Mononuclear cell (primary cell): ENCODE measurements around the gene EIF1. TPM values are rescaled to one million over a fixed set of nuclear protein-coding genes. Genes with fewer than 3 reads are reported as not detected.

Experiments
- H3K27me3 ChIP-seq: 2 replicates; pipeline ENCODE4 v1.6.0; 2011; ENCODE audit warnings: low read length, control low read depth; ENCODE audit not compliant: insufficient read depth
- H3K4me1 ChIP-seq: 2 replicates; pipeline ENCODE4 v1.5.1; 2011; ENCODE audit warnings: mild to moderate bottlenecking, low read length, control low read depth; ENCODE audit not compliant: insufficient read depth
- H3K4me3 ChIP-seq: 2 replicates; pipeline ENCODE4 v1.5.1; 2011; ENCODE audit warnings: mild to moderate bottlenecking, low read length, moderate library complexity
- H3K9me3 ChIP-seq: 2 replicates; pipeline ENCODE4 v1.5.1; 2011; ENCODE audit warnings: low read depth, mild to moderate bottlenecking, control low read depth, low read length
- total RNA-seq: library from RNA; depleted of rRNA; stranded (reverse); fragments of >200 nt; gene quantifications from one replicate; pipeline ENCODE4 v1.2.3, GENCODE V29; 2012

EIF1 gene
- total RNA-seq, 1 donor: 719 TPM

DNA sequence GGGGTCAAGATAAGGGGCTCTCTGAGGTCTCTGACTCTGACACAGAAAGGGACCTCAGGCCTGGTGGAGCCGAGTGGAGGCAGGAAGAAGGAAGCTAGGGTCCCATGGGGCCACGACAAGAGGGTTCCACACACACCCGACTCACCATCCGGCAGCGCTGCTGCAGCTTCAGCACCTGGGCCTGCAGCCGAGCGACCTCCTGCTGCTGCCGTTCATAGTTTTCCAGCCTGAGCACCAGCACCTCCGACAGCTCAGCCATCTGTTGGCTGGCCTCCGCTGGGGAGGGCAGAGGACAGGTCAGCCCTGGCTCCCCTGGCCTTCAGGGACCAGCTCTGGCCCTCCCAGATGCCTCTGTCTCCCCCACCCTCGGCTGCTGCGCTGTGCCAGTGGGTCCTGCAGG lies 39.4 kb downstream of the EIF1 start:
- Histone ChIP-seq H3K9me3 (no peaks in the 10 kb centered on the region), H3K4me1 (no peaks in the 10 kb centered on the region), H3K27me3 (peaks cover 15% of the 10 kb centered on the region), H3K4me3 (no peak overlapping the region)

DNA sequence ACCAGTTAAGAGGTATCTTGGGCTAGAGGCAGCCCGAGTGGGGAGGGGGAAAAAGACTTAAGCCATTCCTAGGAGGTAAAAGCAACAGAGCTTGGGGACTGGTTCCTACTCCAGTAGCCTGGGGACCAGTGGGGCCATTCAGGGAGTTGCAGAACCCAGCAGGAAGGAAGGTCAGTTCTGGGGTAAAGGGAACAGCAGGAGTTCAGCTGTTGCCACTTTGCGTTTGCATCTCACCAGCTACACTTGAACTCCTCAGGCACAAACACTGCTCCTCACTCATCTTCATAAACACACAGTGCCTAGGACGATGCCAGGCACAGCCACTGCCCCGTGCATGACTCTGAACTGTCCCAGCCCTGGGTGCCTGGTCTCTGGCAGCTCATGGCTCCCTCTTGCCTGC lies 41.8 kb downstream of the EIF1 start:
- H3K4me3 ChIP-seq: no peak overlapping the region
- peaks cover 10% of the 10 kb centered on the region for H3K4me1 ChIP-seq
- H3K27me3 ChIP-seq: peaks cover 30% of the 10 kb centered on the region
- no peaks in the 10 kb centered on the region for H3K9me3 ChIP-seq

- H3K4me1 ChIP-seq: peaks cover 10% of the 10 kb centered on the region
- peaks cover 40% of the 10 kb centered on the region for H3K27me3 ChIP-seq
- H3K4me3 ChIP-seq: no peak overlapping the region
Observed at GRCh38 chr17:41731836-41732235, 43.2 kb downstream of the EIF1 start.

DNA sequence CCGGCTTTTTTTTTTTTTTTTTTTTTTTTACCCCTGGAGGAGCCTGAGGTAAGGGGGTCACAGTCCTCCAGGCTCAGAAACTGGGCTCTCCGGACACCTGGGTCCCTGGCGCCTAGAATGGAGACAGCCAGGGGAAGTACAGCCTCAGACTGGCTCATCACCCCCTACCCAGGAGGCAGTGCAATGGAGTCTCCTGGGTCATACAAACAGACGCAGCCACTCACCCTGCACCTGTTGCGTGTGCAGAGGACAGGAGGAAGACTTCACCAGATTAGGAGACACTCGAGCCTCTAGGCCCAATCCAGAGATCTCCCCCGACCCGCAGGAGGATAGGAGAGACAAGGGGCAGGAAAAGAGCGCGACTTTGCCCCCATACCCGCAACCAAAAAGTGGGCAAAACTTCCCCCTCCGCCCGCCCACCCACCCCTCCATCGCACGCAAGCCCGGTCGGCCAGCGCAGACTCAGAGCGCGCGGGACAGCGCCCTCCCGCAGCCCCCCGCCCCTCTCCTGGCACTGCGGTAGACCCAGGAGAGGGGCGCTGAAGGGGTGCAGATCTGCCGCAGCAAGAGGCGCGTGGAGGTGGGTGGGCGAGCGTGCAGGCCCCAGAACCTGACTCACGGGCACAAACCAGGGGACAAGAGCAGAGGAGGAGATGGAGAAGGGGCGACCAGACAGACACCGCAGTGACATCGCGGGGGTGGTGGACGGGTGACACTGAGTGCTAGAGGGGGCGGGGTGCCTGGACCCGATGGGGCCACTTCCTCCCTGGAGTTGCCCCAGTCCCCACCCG lies 44.9 kb downstream of the EIF1 start:
- peaks cover 50% of the 10 kb centered on the region for H3K27me3 ChIP-seq
- no peaks in the 10 kb centered on the region for H3K9me3 ChIP-seq
- H3K4me1 ChIP-seq: peaks cover 10% of the 10 kb centered on the region
- H3K4me3 ChIP-seq: no peak overlapping the region

More at GRCh38 chr17:41731836-41732235, 43.2 kb downstream of the EIF1 start:
- H3K9me3 ChIP-seq: no peaks in the 10 kb centered on the region

GRCh38 chr17:41734139-41734948 lies 45.7 kb downstream of the EIF1 start, which contains the start of gene HAP1:
HAP1 (minus strand) TSS chr17:41734643; CDS start chr17:41734634, 9 bp downstream.
- peaks cover 50% of the 10 kb centered on the region for H3K27me3 ChIP-seq
- no peak within 1 kb of the TSS for H3K4me3 ChIP-seq
- peaks cover 10% of the 10 kb centered on the region for H3K4me1 ChIP-seq
- H3K9me3 ChIP-seq: no peaks in the 10 kb centered on the region

- Histone ChIP-seq H3K4me1 (peaks cover 10% of the 10 kb centered on the region), H3K9me3 (no peaks in the 10 kb centered on the region), H3K27me3 (peaks cover 50% of the 10 kb centered on the region), H3K4me3 (no peak overlapping the region)
Observed at GRCh38 chr17:41734949-41735313, 46.2 kb downstream of the EIF1 start.

DNA sequence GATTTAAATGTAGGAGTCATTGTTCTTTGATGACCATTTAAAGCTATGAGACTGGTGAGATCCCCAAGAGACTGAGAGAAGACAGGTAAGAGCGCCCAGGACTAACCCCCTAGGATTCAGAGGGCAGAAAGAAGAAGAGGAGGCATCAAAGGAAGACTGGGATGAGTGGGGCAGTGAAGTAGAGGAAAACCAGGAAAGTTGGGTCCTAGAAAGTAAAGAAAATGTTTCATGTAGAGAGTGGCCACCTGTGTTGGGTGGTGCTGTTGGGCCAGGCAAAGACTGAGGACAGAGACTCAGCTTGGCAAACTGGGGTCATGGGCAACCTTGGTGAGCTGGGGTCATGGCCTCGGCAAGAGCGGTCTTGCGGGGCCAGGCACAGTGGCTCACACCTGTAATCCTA lies 47.1 kb downstream of the EIF1 start:
- no peak overlapping the region for H3K4me3 ChIP-seq
- H3K4me1 ChIP-seq: peaks cover 10% of the 10 kb centered on the region
- no peaks in the 10 kb centered on the region for H3K9me3 ChIP-seq
- peaks cover 50% of the 10 kb centered on the region for H3K27me3 ChIP-seq

- H3K4me3 ChIP-seq: no peak overlapping the region
- H3K9me3 ChIP-seq: no peaks in the 10 kb centered on the region
- peaks cover 10% of the 10 kb centered on the region for H3K4me1 ChIP-seq
- H3K27me3 ChIP-seq: peaks cover 43% of the 10 kb centered on the region
Observed at GRCh38 chr17:41736983-41737679, 48.4 kb downstream of the EIF1 start.

GRCh38 chr17:41737680-41738023 lies 49.0 kb downstream of the EIF1 start:
- Histone ChIP-seq H3K4me3 (no peak overlapping the region), H3K27me3 (peaks cover 38% of the 10 kb centered on the region), H3K9me3 (no peaks in the 10 kb centered on the region), H3K4me1 (peaks cover 10% of the 10 kb centered on the region)

DNA sequence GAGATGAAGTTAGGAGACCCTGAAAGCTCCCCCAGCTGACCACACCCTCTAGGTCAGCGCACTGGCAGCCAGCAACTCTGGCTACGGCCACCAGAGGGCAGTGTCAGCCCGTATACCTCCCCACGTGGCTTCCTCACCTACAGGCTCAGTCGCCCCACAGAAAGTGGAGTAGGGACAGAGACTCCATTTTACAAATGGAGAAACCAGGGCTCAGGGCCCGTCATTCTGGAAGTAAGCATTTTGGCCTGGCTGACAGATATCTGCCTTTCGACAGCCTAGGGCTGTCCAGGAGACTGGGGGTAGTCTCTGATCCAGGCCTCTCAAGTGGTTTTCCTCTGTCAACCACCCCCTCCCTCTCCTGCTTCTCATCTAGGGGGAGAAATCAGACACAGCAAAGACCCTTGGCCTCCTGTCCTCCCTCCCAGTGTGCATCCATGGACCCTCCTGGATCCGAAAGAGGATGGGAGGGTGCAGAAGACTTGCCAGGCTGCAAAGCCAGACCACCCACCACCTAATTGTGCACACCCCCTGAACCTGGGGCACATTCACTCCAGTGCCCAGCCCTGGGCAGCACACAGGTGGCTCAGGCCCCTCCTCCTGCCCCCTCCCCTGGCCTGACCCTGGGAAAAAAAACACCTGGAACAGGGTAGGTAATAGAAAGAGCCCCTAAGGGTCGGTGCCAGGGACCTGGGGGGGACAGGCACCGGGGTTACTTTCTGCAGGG lies 49.6 kb downstream of the EIF1 start:
- no peaks in the 10 kb centered on the region for H3K9me3 ChIP-seq
- peaks cover 10% of the 10 kb centered on the region for H3K4me1 ChIP-seq
- peaks cover 34% of the 10 kb centered on the region for H3K27me3 ChIP-seq
- H3K4me3 ChIP-seq: no peak overlapping the region

DNA sequence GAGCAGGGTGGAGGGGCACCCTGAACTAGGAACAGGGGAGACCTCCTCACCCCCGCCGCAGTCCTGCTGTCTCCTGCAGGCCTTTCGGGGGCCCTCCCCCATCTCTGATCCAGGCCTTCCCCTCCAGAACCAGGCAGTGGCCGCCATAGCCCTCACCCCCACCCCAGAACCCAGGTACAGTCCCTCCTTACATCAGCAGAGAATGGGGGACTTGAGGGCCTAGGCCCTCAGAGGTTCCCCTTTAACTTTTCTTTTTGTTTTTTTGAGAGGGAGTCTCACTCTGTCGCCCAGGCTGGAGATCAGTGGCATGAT lies 50.1 kb downstream of the EIF1 start:
- H3K4me1 ChIP-seq: peaks cover 10% of the 10 kb centered on the region
- no peaks in the 10 kb centered on the region for H3K9me3 ChIP-seq
- peaks cover 32% of the 10 kb centered on the region for H3K27me3 ChIP-seq
- no peak overlapping the region for H3K4me3 ChIP-seq

DNA sequence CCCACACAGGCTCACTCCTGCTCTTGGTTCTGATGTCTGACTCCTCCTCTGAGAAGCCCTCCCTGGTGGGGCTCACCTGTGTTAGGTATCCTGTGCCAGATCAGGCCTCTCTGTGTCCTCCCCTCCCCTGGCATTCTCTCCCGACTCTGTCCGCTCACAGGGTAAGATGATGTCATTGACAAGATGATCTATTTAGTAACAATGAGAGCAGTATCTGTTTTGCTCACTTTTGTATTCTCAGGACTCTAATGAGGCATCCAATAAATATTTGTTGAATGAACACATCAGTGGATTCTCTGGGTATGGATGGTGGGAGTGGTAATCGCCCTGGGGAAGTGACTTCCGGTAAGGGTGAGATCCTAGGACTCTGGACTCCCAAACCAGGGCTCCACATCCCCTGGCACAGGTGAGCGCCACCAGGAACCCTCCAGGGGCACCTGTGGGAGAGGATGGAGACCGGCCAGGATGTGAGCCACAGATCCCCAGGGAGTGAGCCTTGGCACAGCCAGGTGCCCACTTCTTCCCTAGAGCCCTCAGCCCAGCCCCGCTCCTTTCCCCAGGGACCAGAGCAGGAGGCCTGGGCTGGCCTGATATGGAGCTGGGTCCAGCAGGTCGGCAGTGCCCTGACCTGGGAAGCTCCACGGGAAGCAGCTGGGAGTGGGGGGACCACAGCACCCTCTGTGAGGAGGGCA lies 51.1 kb downstream of the EIF1 start:
- Histone ChIP-seq H3K4me1 (peaks cover under 1% of the 10 kb centered on the region), H3K27me3 (peaks cover 22% of the 10 kb centered on the region), H3K9me3 (no peaks in the 10 kb centered on the region), H3K4me3 (no peak overlapping the region)

- Histone ChIP-seq H3K9me3 (no peaks in the 10 kb centered on the region), H3K4me3 (no peak overlapping the region), H3K4me1 (no peaks in the 10 kb centered on the region), H3K27me3 (peaks cover 20% of the 10 kb centered on the region)
Observed at GRCh38 chr17:41740506-41740905, 51.8 kb downstream of the EIF1 start.

GRCh38 chr17:41741709-41742108 lies 53.0 kb downstream of the EIF1 start:
- peaks cover 10% of the 10 kb centered on the region for H3K27me3 ChIP-seq
- no peaks in the 10 kb centered on the region for H3K4me1 ChIP-seq
- H3K9me3 ChIP-seq: no peaks in the 10 kb centered on the region
- H3K4me3 ChIP-seq: no peak overlapping the region
